ENCODE results near the gene FTO.

The FTO gene

DNA sequence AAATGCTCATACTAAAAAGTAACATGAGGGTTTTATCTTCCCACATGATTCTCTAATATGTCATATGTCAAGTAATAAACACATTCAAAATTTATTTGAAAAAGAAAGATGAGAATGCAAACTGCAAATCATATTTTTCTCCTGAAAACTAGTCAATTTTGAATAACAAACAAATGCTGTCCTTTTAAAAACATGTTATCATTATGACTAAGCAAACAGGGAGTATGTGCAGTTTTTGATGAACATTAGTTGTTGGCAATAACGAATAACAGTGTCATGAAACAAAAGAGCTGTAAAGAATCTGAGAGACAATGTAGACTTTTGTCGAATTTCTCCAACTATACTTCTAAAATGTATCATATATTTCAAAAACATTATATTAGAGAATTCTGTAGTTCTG lies 35.1 kb upstream of the FTO start:
- TF ChIP-seq SIN3A (IDR thresholded peaks at IDR 0.05; ENCODE audit: borderline replicate concordance, insufficient read depth, low read length) (no peak), REST (IDR thresholded peaks at IDR 0.05; ENCODE audit: insufficient read depth in 1 of 2, low read depth in 2 of 2, low read length in 2 of 2) (no peak), FOXP2 (optimal IDR thresholded peaks at IDR 0.05; ENCODE audit: borderline replicate concordance, extremely low read depth, extremely low read length, insufficient read depth) (no peak), POLR2AphosphoS5 (IDR thresholded peaks at IDR 0.05; ENCODE audit: low read depth, low read length) (no peak), TAF1 (IDR thresholded peaks at IDR 0.05; ENCODE audit: borderline replicate concordance, insufficient read depth, low read length) (no peak)

GRCh38 chr16:53672461-53672860 lies 31.5 kb upstream of the FTO start:
- TF ChIP-seq POLR2AphosphoS5 (IDR thresholded peaks at IDR 0.05; ENCODE audit: low read depth, low read length): no peak
- TF ChIP-seq REST (IDR thresholded peaks at IDR 0.05; ENCODE audit: insufficient read depth in 1 of 2, low read depth in 2 of 2, low read length in 2 of 2): no peak
- no peak for TF ChIP-seq SIN3A (IDR thresholded peaks at IDR 0.05; ENCODE audit: borderline replicate concordance, insufficient read depth, low read length)
- TF ChIP-seq FOXP2 (optimal IDR thresholded peaks at IDR 0.05; ENCODE audit: borderline replicate concordance, extremely low read depth, extremely low read length, insufficient read depth): no peak
- TF ChIP-seq TAF1 (IDR thresholded peaks at IDR 0.05; ENCODE audit: borderline replicate concordance, insufficient read depth, low read length): no peak

- no peak for TF ChIP-seq POLR2AphosphoS5 (IDR thresholded peaks at IDR 0.05; ENCODE audit: low read depth, low read length)
These were observed 30.8 kb upstream of the FTO start for GRCh38 chr16:53673189-53673588.

- no peak for TF ChIP-seq TAF1 (IDR thresholded peaks at IDR 0.05; ENCODE audit: borderline replicate concordance, insufficient read depth, low read length)
- TF ChIP-seq POLR2AphosphoS5 (IDR thresholded peaks at IDR 0.05; ENCODE audit: low read depth, low read length): no peak
- no peak for TF ChIP-seq REST (IDR thresholded peaks at IDR 0.05; ENCODE audit: insufficient read depth in 1 of 2, low read depth in 2 of 2, low read length in 2 of 2)
- no peak for TF ChIP-seq SIN3A (IDR thresholded peaks at IDR 0.05; ENCODE audit: borderline replicate concordance, insufficient read depth, low read length)
- no peak for TF ChIP-seq FOXP2 (optimal IDR thresholded peaks at IDR 0.05; ENCODE audit: borderline replicate concordance, extremely low read depth, extremely low read length, insufficient read depth)
These were observed 25.8 kb upstream of the FTO start for GRCh38 chr16:53678155-53678554.

GRCh38 chr16:53678756-53679343 lies 25.1 kb upstream of the FTO start:
- TF ChIP-seq POLR2AphosphoS5 (IDR thresholded peaks at IDR 0.05; ENCODE audit: low read depth, low read length): no peak
- no peak for TF ChIP-seq FOXP2 (optimal IDR thresholded peaks at IDR 0.05; ENCODE audit: borderline replicate concordance, extremely low read depth, extremely low read length, insufficient read depth)
- no peak for TF ChIP-seq REST (IDR thresholded peaks at IDR 0.05; ENCODE audit: insufficient read depth in 1 of 2, low read depth in 2 of 2, low read length in 2 of 2)
- TF ChIP-seq SIN3A (IDR thresholded peaks at IDR 0.05; ENCODE audit: borderline replicate concordance, insufficient read depth, low read length): no peak
- TF ChIP-seq TAF1 (IDR thresholded peaks at IDR 0.05; ENCODE audit: borderline replicate concordance, insufficient read depth, low read length): no peak

Data from PFSK-1 (cell line).